K562 (cell line): ENCODE measurements around the gene MEX3C. TPM values are rescaled to one million over a fixed set of nuclear protein-coding genes. Genes with fewer than 3 reads are reported as not detected.

Experiments used
- ATAC-seq: fragments of 200-7000 bp; cut with Tn5 transposase; 3 replicates; pipeline ENCODE4 v1.9.1; 2020; ENCODE audit warnings: moderate library complexity
- BruUV-seq: library from RNA; stranded (reverse); fragments of 400-500 nt; replicated peaks from 2 replicates; lab custom pipeline; 2021; lab: Mats Ljungman, UMichigan
- CTCF ChIA-PET: fragments of 300-600 bp; formaldehyde crosslinking; extraction: SDS; loops from one replicate; lab custom pipeline; 2021; ENCODE audit warnings: low intra/inter-chr PET ratio; lab: Yijun Ruan, JAX
- POLR2A ChIA-PET: fragments of 300-600, 350-650 bp; sonication (Branson Sonifier 250); formaldehyde crosslinking; extraction: SDS; loops from one replicate; lab custom pipeline; 2021; ENCODE audit warnings: antibody characterized with exemption, inconsistent platforms; lab: Yijun Ruan, JAX
- DNase-seq, 4 experiments: peaks; one replicate each; pipeline versions ENCODE4 v3.0.0 to v3.0.0-alpha.2; 2011 to 2018; ENCODE audit warnings: low spot score in 3 of 4, mixed read lengths in 3 of 4; ENCODE audit errors: extremely low read depth in 1 of 4
- FAIRE-seq: peaks from 2 replicates; lab custom pipeline; 2011; peaks lifted over from hg19 to GRCh38; lab: Jason Lieb, UNC
- H2AFZ ChIP-seq: 2 replicates; pipeline ENCODE4 v1.6.0; 2011; ENCODE audit warnings: low read depth, low read length, control low read depth, inconsistent platforms
- H3K27ac ChIP-seq: fragments of 200-600 bp; 3 replicates; pipeline ENCODE4 v1.8.0; 2011; ENCODE audit warnings: low read depth, mild to moderate bottlenecking, control low read depth, inconsistent platforms, low read length, moderate library complexity, mixed read lengths; ENCODE audit errors: extremely low read depth
- H3K27me3 ChIP-seq, 2 experiments: fragments of 300-600 bp in 1 of 2; 2 replicates in 1 of 2; 3 replicates in 1 of 2; pipeline versions ENCODE4 v1.6.0 to v1.8.0; 2011; ENCODE audit warnings: inconsistent platforms in 2 of 2, low read length in 2 of 2, mild to moderate bottlenecking in 1 of 2, mixed read lengths in 1 of 2, moderate library complexity in 1 of 2; ENCODE audit not compliant: control insufficient read depth in 2 of 2, insufficient read depth in 2 of 2
- H3K36me3 ChIP-seq: fragments of 300-600 bp; 3 replicates; pipeline ENCODE4 v1.8.0; 2011; ENCODE audit warnings: mild to moderate bottlenecking, low read length, inconsistent platforms; ENCODE audit not compliant: control insufficient read depth, insufficient read depth
- H3K4me1 ChIP-seq, 2 experiments: fragments of 200-600 bp in 1 of 2; replicated peaks in 1 of 2; 2 replicates in 1 of 2; 3 replicates in 1 of 2; pipeline versions ENCODE4 v1.5.1 to v1.8.0; 2011; ENCODE audit warnings: inconsistent platforms in 2 of 2, low read length in 2 of 2, mild to moderate bottlenecking in 1 of 2, mixed read lengths in 1 of 2, moderate library complexity in 1 of 2; ENCODE audit not compliant: control insufficient read depth in 2 of 2, insufficient read depth in 2 of 2
- H3K4me2 ChIP-seq: 2 replicates; pipeline ENCODE4 v1.6.1; 2011; ENCODE audit warnings: low read length, control low read depth, inconsistent platforms, mixed read lengths; ENCODE audit not compliant: insufficient read depth
- H3K4me3 ChIP-seq: fragments of 200-600 bp; sonication (generic), shearing (Covaris generic); 2 replicates; pipeline ENCODE4 v1.5.1; 2016; ENCODE audit warnings: control low read depth, inconsistent platforms
- H3K79me2 ChIP-seq: fragments of 200-600 bp; 3 replicates; pipeline ENCODE4 v1.8.0; 2011; ENCODE audit warnings: low read length, inconsistent platforms; ENCODE audit not compliant: control insufficient read depth, insufficient read depth
- H3K9ac ChIP-seq, 2 experiments: 2 replicates each; pipeline versions ENCODE4 v1.6.0 to v1.6.1; 2011; ENCODE audit warnings: low read depth in 2 of 2, low read length in 2 of 2, control low read depth in 1 of 2, inconsistent platforms in 1 of 2, mild to moderate bottlenecking in 1 of 2, mixed read lengths in 1 of 2; ENCODE audit not compliant: insufficient read depth in 1 of 2
- H3K9me1 ChIP-seq: one replicate; pipeline ENCODE4 v1.6.0; 2011; ENCODE audit warnings: inconsistent platforms, mild to moderate bottlenecking, low read length, moderate library complexity; ENCODE audit not compliant: control insufficient read depth, insufficient read depth
- H3K9me3 ChIP-seq: replicated peaks from 2 replicates; pipeline ENCODE4 v1.5.1; 2011; ENCODE audit warnings: low read depth, low read length, inconsistent platforms; ENCODE audit not compliant: control insufficient read depth, insufficient read depth
- H4K20me1 ChIP-seq: replicated peaks from 2 replicates; pipeline ENCODE4 v1.6.1; 2011; ENCODE audit warnings: low read length, inconsistent platforms, mixed read lengths; ENCODE audit not compliant: control insufficient read depth, insufficient read depth
- CXXC5 ChIP-seq: fragments of 250-450 bp; sonication (Bioruptor Pico); IDR thresholded peaks from 2 replicates; pipeline ENCODE4 v1.8.0; 2022; ENCODE audit warnings: inconsistent platforms, mild to moderate bottlenecking, moderate library complexity
- EGR1 ChIP-seq: fragments of 450-650 bp; conservative IDR thresholded peaks from 2 replicates; pipeline ENCODE4 v1.6.1; 2017; ENCODE audit warnings: mild to moderate bottlenecking
- ILF3 ChIP-seq: fragments of 450-650 bp; IDR thresholded peaks from 2 replicates; pipeline ENCODE4 v1.6.1; 2018; ENCODE audit warnings: antibody characterized with exemption, mild to moderate bottlenecking, moderate library complexity, borderline replicate concordance
- LEF1 ChIP-seq: fragments of 450-650 bp; IDR thresholded peaks from 2 replicates; pipeline ENCODE4 v1.6.1; 2016; ENCODE audit warnings: mild to moderate bottlenecking
- MNT ChIP-seq, 2 experiments: fragments of 450-650 bp; conservative IDR thresholded peaks; 2 replicates each; pipeline ENCODE4 v1.6.1; 2017; ENCODE audit warnings: mild to moderate bottlenecking in 2 of 2, moderate library complexity in 2 of 2
- NKRF ChIP-seq: fragments of 450-650 bp; IDR thresholded peaks from 2 replicates; pipeline ENCODE4 v1.6.1; 2016; ENCODE audit warnings: borderline replicate concordance
- RBBP5 ChIP-seq: fragments of 200-600 bp; sonication (generic); IDR thresholded peaks from 2 replicates; pipeline ENCODE4 v1.6.1; 2012; ENCODE audit warnings: borderline replicate concordance, mild to moderate bottlenecking, low read length, control low read depth, inconsistent platforms; ENCODE audit not compliant: insufficient read depth, poor library complexity, severe bottlenecking
- RBFOX2 ChIP-seq: fragments of 200-400 bp; formaldehyde crosslinking; IDR thresholded peaks from 2 replicates; pipeline ENCODE4 v1.6.1; 2017; ENCODE audit warnings: low read depth, mild to moderate bottlenecking, low read length, moderate library complexity
- TFAP4 ChIP-seq: sonication (generic); formaldehyde crosslinking; IDR thresholded peaks from 2 replicates; pipeline ENCODE4 v1.8.0; 2022; ENCODE audit warnings: missing genetic modification reagents, mild to moderate bottlenecking, moderate library complexity, borderline replicate concordance
- YY1 ChIP-seq, 3 experiments: IDR thresholded peaks; 2 replicates each; pipeline ENCODE4 v1.6.1; 2011; ENCODE audit warnings: low read length in 2 of 3, mild to moderate bottlenecking in 2 of 3, moderate library complexity in 2 of 3, borderline replicate concordance in 1 of 3, control low read depth in 1 of 3, low read depth in 1 of 3; ENCODE audit not compliant: insufficient read depth in 3 of 3, insufficient replicate concordance in 2 of 3, control insufficient read depth in 1 of 3, insufficient read length in 1 of 3; ENCODE audit errors: extremely low read depth in 1 of 3
- ZNF589 ChIP-seq: fragments of 200-800 bp; sonication (Bioruptor generic); IDR thresholded peaks from 2 replicates; pipeline ENCODE4 v1.6.1; 2016; ENCODE audit warnings: low read depth, missing genetic modification characterization, missing compliant biosample characterization
- WGBS: fragments of 100-300 bp; shearing (Covaris generic); methylation state at CpG from one replicate; pipeline ENCODE4 v1.1.6; 2016; ENCODE audit warnings: low coverage, mixed read lengths; ENCODE audit not compliant: insufficient coverage; ENCODE audit errors: missing lambda C conversion rate; 5-methylcytosine and 5-hydroxymethylcytosine counted together
- in situ Hi-C: fragments of 300-500 bp; cut with MboI; formaldehyde crosslinking; loops from 4 replicates; pipeline ENCODE4 v1.15.0; 2018; ENCODE audit warnings: inconsistent platforms, mixed read lengths
- intact Hi-C: fragments of 100-400 bp; cut with micrococcal nuclease; formaldehyde crosslinking; loops from 2 replicates; pipeline ENCODE4 v1.14.2; 2022
- polyA plus RNA-seq, 8 experiments: library from polyadenylated mRNA; depleted of rRNA in 4 of 8; stranded (reverse) in 5 of 8; unstranded in 3 of 8; fragments of >200 nt; fragmentation: Nextera tagmentation in 2 of 8; fragmentation: Illumina TruSeq in 1 of 8; extraction: Ambion mirVana in 2 of 8; extraction: Trizol in 1 of 8; gene quantifications; 2 replicates each; pipeline versions ENCODE4 v1.2.1 to v1.2.3, GENCODE V29; 2011 to 2014; ENCODE audit warnings: inconsistent platforms in 1 of 8, missing spikeins in 1 of 8
- total RNA-seq, 7 experiments: library from RNA; depleted of rRNA in 6 of 7; stranded (reverse); fragments of >200 nt in 6 of 7; fragmentation: Illumina TruSeq in 2 of 7; extraction: Trizol in 2 of 7; gene quantifications; 2 replicates each; pipeline versions ENCODE4 v1.2.1 to v1.2.3, GENCODE V29; 2011 to 2021; ENCODE audit warnings: low replicate concordance in 1 of 7
- TF ChIP-seq, protein P1 (sequence below): fragments of 200-400 bp; formaldehyde crosslinking; IDR thresholded peaks from 2 replicates; pipeline ENCODE4 v1.6.1; 2017; ENCODE audit warnings: mild to moderate bottlenecking, low read depth, low read length, moderate library complexity

The MEX3C gene
- total and polyA plus RNA-seq, 9 of the 15 experiments (the other 6 are each of a cell fraction or from before 2014, with no cell fraction given) = 2.4 to 14.2 (median 10.6) TPM

GRCh38 chr18:51196118-51196810 lies 1.2 kb downstream of the MEX3C start:
- Histone ChIP-seq H3K9me3 (no peaks in the 10 kb centered on the region), H3K4me2 (peak overlapping the region; percentile 89), H3K9ac (peak overlapping the region; percentile 79 to 95), H4K20me1 (no peaks in the 10 kb centered on the region; the same call in 1 of the 2 replicates), H3K79me2 (peaks cover 55% of the 10 kb centered on the region), H3K4me1 (peaks cover 12 to 17% of the 10 kb centered on the region in 2 experiments; a peak in 4 of 5 replicates), H3K27ac (peak overlapping the region; percentile 73), H3K36me3 (peaks cover 4% of the 10 kb centered on the region; the same call in 1 of the 3 replicates), H3K4me3 (peak overlapping the region; percentile 78), H3K9me1 (peaks cover 3% of the 10 kb centered on the region), H2AFZ (peak overlapping the region; percentile 75), H3K27me3 (no peaks in the 10 kb centered on the region)
- CTCF ChIA-PET = no interaction called here
- ATAC-seq (peak; percentile 1; the same call in 2 of the 3 replicates), DNase-seq (peak; percentile 5 to 20 (median 12)), FAIRE-seq (no peak)
- intact Hi-C loops (no loop called here), in situ Hi-C loops (no loop called here)
- 0% methylated on average over 20 of the region's 67 CpGs for WGBS
- BruUV-seq = no TSS peak
- POLR2A ChIA-PET = interaction anchor here (0.6 to 7.9 kb wide), 7 partner anchors 11 to 169 kb away, joined by 3 to 43 read pairs (median 4); partner anchors contain the start of gene SMAD4
- peak; percentile 79 for TF ChIP-seq RBFOX2
- TF ChIP-seq NKRF = 0 out of 2 replicates have a peak, but pooled peaks have one; percentile 16
- peak; percentile 57; the same call in 1 of the 2 replicates for TF ChIP-seq TFAP4 (CRISPR knock-in tag)
- TF ChIP-seq LEF1 = no peak
- no peak for TF ChIP-seq ILF3
- TF ChIP-seq CXXC5 (CRISPR knock-in tag) = peak; percentile 22; the same call in 1 of the 2 replicates
- peak in 2 of 3 experiments; percentile 47 to 71 for TF ChIP-seq YY1 (IDR thresholded peaks at IDR 0.05; ENCODE audit: borderline replicate concordance in 1 of 3, control insufficient read depth in 1 of 3, extremely low read depth in 1 of 3, insufficient read depth in 3 of 3, insufficient read length in 1 of 3, insufficient replicate concordance in 2 of 3, low read depth in 1 of 3, low read length in 2 of 3)
- TF ChIP-seq, protein P1, sequence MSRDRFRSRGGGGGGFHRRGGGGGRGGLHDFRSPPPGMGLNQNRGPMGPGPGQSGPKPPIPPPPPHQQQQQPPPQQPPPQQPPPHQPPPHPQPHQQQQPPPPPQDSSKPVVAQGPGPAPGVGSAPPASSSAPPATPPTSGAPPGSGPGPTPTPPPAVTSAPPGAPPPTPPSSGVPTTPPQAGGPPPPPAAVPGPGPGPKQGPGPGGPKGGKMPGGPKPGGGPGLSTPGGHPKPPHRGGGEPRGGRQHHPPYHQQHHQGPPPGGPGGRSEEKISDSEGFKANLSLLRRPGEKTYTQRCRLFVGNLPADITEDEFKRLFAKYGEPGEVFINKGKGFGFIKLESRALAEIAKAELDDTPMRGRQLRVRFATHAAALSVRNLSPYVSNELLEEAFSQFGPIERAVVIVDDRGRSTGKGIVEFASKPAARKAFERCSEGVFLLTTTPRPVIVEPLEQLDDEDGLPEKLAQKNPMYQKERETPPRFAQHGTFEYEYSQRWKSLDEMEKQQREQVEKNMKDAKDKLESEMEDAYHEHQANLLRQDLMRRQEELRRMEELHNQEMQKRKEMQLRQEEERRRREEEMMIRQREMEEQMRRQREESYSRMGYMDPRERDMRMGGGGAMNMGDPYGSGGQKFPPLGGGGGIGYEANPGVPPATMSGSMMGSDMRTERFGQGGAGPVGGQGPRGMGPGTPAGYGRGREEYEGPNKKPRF = no peak
- 0 out of 2 replicates have a peak, but pooled peaks have one; percentile 28 for TF ChIP-seq ZNF589 (CRISPR knock-in tag)
- 0 out of 4 replicates have a peak, but pooled peaks of 1 of the 2 experiments have one; percentile 24 for TF ChIP-seq MNT (conservative IDR thresholded peaks at IDR 0.05)
- peak; percentile 70 for TF ChIP-seq EGR1
- peak; percentile 35 for TF ChIP-seq RBBP5
